ENCODE results near the gene KATNB1.

Gene KATNB1

GRCh38 chr16:57728336-57729181, 7.0 kb upstream of the KATNB1 start:
- TF ChIP-seq SIN3A (IDR thresholded peaks at IDR 0.05; ENCODE audit: borderline replicate concordance, insufficient read depth, low read length) = no peak
- TF ChIP-seq FOXP2 (optimal IDR thresholded peaks at IDR 0.05; ENCODE audit: borderline replicate concordance, extremely low read depth, extremely low read length, insufficient read depth) = no peak
- TF ChIP-seq POLR2AphosphoS5 (IDR thresholded peaks at IDR 0.05; ENCODE audit: low read depth, low read length) = no peak
- no peak for TF ChIP-seq REST (IDR thresholded peaks at IDR 0.05; ENCODE audit: insufficient read depth in 1 of 2, low read depth in 2 of 2, low read length in 2 of 2)
- no peak for TF ChIP-seq TAF1 (IDR thresholded peaks at IDR 0.05; ENCODE audit: borderline replicate concordance, insufficient read depth, low read length)

- TF ChIP-seq TAF1 (IDR thresholded peaks at IDR 0.05; ENCODE audit: borderline replicate concordance, insufficient read depth, low read length) (no peak), REST (IDR thresholded peaks at IDR 0.05; ENCODE audit: insufficient read depth in 1 of 2, low read depth in 2 of 2, low read length in 2 of 2) (no peak), SIN3A (IDR thresholded peaks at IDR 0.05; ENCODE audit: borderline replicate concordance, insufficient read depth, low read length) (no peak), POLR2AphosphoS5 (IDR thresholded peaks at IDR 0.05; ENCODE audit: low read depth, low read length) (no peak), FOXP2 (optimal IDR thresholded peaks at IDR 0.05; ENCODE audit: borderline replicate concordance, extremely low read depth, extremely low read length, insufficient read depth) (no peak)
These were observed 6.4 kb upstream of the KATNB1 start for GRCh38 chr16:57729182-57729484.

GRCh38 chr16:57730771-57731730, 4.5 kb upstream of the KATNB1 start:
- TF ChIP-seq SIN3A (IDR thresholded peaks at IDR 0.05; ENCODE audit: borderline replicate concordance, insufficient read depth, low read length) = no peak

- TF ChIP-seq REST (IDR thresholded peaks at IDR 0.05; ENCODE audit: insufficient read depth in 1 of 2, low read depth in 2 of 2, low read length in 2 of 2) (no peak), POLR2AphosphoS5 (IDR thresholded peaks at IDR 0.05; ENCODE audit: low read depth, low read length) (no peak), TAF1 (IDR thresholded peaks at IDR 0.05; ENCODE audit: borderline replicate concordance, insufficient read depth, low read length) (no peak), FOXP2 (optimal IDR thresholded peaks at IDR 0.05; ENCODE audit: borderline replicate concordance, extremely low read depth, extremely low read length, insufficient read depth) (no peak), SIN3A (IDR thresholded peaks at IDR 0.05; ENCODE audit: borderline replicate concordance, insufficient read depth, low read length) (no peak)
These were observed 3.5 kb upstream of the KATNB1 start for GRCh38 chr16:57732037-57732436.

- no peak for TF ChIP-seq SIN3A (IDR thresholded peaks at IDR 0.05; ENCODE audit: borderline replicate concordance, insufficient read depth, low read length)
- TF ChIP-seq REST (IDR thresholded peaks at IDR 0.05; ENCODE audit: insufficient read depth in 1 of 2, low read depth in 2 of 2, low read length in 2 of 2) = no peak
- TF ChIP-seq POLR2AphosphoS5 (IDR thresholded peaks at IDR 0.05; ENCODE audit: low read depth, low read length) = no peak
- no peak for TF ChIP-seq TAF1 (IDR thresholded peaks at IDR 0.05; ENCODE audit: borderline replicate concordance, insufficient read depth, low read length)
- no peak for TF ChIP-seq FOXP2 (optimal IDR thresholded peaks at IDR 0.05; ENCODE audit: borderline replicate concordance, extremely low read depth, extremely low read length, insufficient read depth)
These were observed 2.9 kb upstream of the KATNB1 start for GRCh38 chr16:57732714-57733113.

Measured in PFSK-1 (cell line).